ENCODE measurements around the gene LRP3.

GRCh38 chr19:33252971-33253370 lies 58.8 kb downstream of the LRP3 start:
- no peak for TF ChIP-seq CTCF (IDR thresholded peaks at IDR 0.05; ENCODE audit: insufficient read depth, low read depth, low read length)
- TF ChIP-seq EZH2 (IDR thresholded peaks at IDR 0.05; ENCODE audit: insufficient read depth, low read length), result no peak

Data from astrocyte (in vitro differentiated cells and primary cell).